SK-N-MC (cell line): Measurements from ENCODE around the gene BMERB1.

Source experiments
- DNase-seq: peaks from one replicate; pipeline ENCODE4 v3.0.0-alpha.2; 2011; ENCODE audit warnings: low read depth, low spot score
- H3K27ac ChIP-seq: fragments of 200-600 bp; sonication (generic); 2 replicates; pipeline ENCODE4 v1.5.1; 2016; ENCODE audit warnings: mixed run types
- H3K36me3 ChIP-seq: fragments of 200-600 bp; sonication (generic); 2 replicates; pipeline ENCODE4 v1.6.1; 2017; ENCODE audit warnings: antibody characterized with exemption, low read length, mixed read lengths; ENCODE audit not compliant: insufficient read depth
- H3K4me3 ChIP-seq: fragments of 200-600 bp; sonication (generic); 2 replicates; pipeline ENCODE4 v1.5.1; 2016
- H3K9ac ChIP-seq: fragments of 200-600 bp; sonication (generic); 2 replicates; pipeline ENCODE4 v1.8.0; 2017; ENCODE audit warnings: mixed run types, mixed read lengths; ENCODE audit not compliant: insufficient read length
- H3K9me3 ChIP-seq: fragments of 200-600 bp; sonication (generic); 2 replicates; pipeline ENCODE4 v1.6.1; 2017; ENCODE audit warnings: low read depth, mild to moderate bottlenecking, antibody characterized with exemption, low read length, moderate library complexity, mixed read lengths
- EZH2 ChIP-seq: fragments of 200-600 bp; sonication (generic); IDR thresholded peaks from one replicate; pipeline ENCODE4 v1.6.1; 2017; ENCODE audit warnings: antibody characterized with exemption
- FOXP2 ChIP-seq: optimal IDR thresholded peaks from 2 replicates; pipeline ENCODE3; 2011; ENCODE audit warnings: mild to moderate bottlenecking, moderate library complexity; ENCODE audit not compliant: insufficient read depth; ENCODE audit errors: extremely low read length, control extremely low read depth
- POLR2AphosphoS5 ChIP-seq: IDR thresholded peaks from 2 replicates; pipeline ENCODE4 v1.6.1; 2012; ENCODE audit warnings: mild to moderate bottlenecking, low read depth, low read length, borderline replicate concordance

Gene BMERB1

GRCh38 chr16:15511759-15512487 is 77.5 kb downstream of the BMERB1 start:
- Histone ChIP-seq H3K36me3 (no peaks in the 10 kb centered on the region), H3K9ac (no peak overlapping the region), H3K27ac (no peak overlapping the region), H3K4me3 (no peak overlapping the region), H3K9me3 (no peaks in the 10 kb centered on the region)
- TF ChIP-seq EZH2 (no peak), POLR2AphosphoS5 (no peak), FOXP2 (no peak)
- DNase-seq = no peak

- Histone ChIP-seq H3K9ac (no peak overlapping the region), H3K9me3 (no peaks in the 10 kb centered on the region), H3K36me3 (no peaks in the 10 kb centered on the region), H3K4me3 (no peak overlapping the region), H3K27ac (no peak overlapping the region)
- DNase-seq = no peak
- TF ChIP-seq POLR2AphosphoS5 (no peak), FOXP2 (no peak), EZH2 (no peak)
Observed at GRCh38 chr16:15513156-15513555, 78.8 kb downstream of the BMERB1 start.

GRCh38 chr16:15515992-15516391 is 81.6 kb downstream of the BMERB1 start:
- DNase-seq = no peak
- Histone ChIP-seq H3K27ac (no peak overlapping the region), H3K4me3 (no peak overlapping the region), H3K9ac (no peak overlapping the region), H3K9me3 (no peaks in the 10 kb centered on the region), H3K36me3 (no peaks in the 10 kb centered on the region)
- TF ChIP-seq POLR2AphosphoS5 (no peak), EZH2 (no peak), FOXP2 (no peak)

- no peak for DNase-seq
- no peak for TF ChIP-seq FOXP2
- no peak overlapping the region for H3K9ac ChIP-seq
- no peaks in the 10 kb centered on the region for H3K36me3 ChIP-seq
- no peak overlapping the region for H3K4me3 ChIP-seq
- no peak overlapping the region for H3K27ac ChIP-seq
- H3K9me3 ChIP-seq = no peaks in the 10 kb centered on the region
Observed at GRCh38 chr16:15516609-15517008, 82.2 kb downstream of the BMERB1 start.

- no peaks in the 10 kb centered on the region for H3K9me3 ChIP-seq
- H3K27ac ChIP-seq = no peak overlapping the region
- no peak for DNase-seq
- H3K9ac ChIP-seq = no peak overlapping the region
- H3K36me3 ChIP-seq = no peaks in the 10 kb centered on the region
- TF ChIP-seq FOXP2 (no peak), EZH2 (no peak), POLR2AphosphoS5 (no peak)
- H3K4me3 ChIP-seq = no peak overlapping the region
Observed at GRCh38 chr16:15517743-15518377, 83.5 kb downstream of the BMERB1 start.

GRCh38 chr16:15518381-15519351 is 84.3 kb downstream of the BMERB1 start:
- Histone ChIP-seq H3K27ac (no peak overlapping the region), H3K36me3 (no peaks in the 10 kb centered on the region), H3K4me3 (no peak overlapping the region), H3K9me3 (no peaks in the 10 kb centered on the region), H3K9ac (no peak overlapping the region)
- no peak for DNase-seq
- TF ChIP-seq FOXP2 = no peak
- TF ChIP-seq EZH2 = no peak
- no peak for TF ChIP-seq POLR2AphosphoS5

- no peak for DNase-seq
- H3K9me3 ChIP-seq = no peaks in the 10 kb centered on the region
- H3K9ac ChIP-seq = no peak overlapping the region
- no peak overlapping the region for H3K27ac ChIP-seq
- H3K36me3 ChIP-seq = no peaks in the 10 kb centered on the region
- no peak overlapping the region for H3K4me3 ChIP-seq
- no peak for TF ChIP-seq POLR2AphosphoS5
- no peak for TF ChIP-seq EZH2
- TF ChIP-seq FOXP2 = no peak
Observed at GRCh38 chr16:15519790-15520189, 85.4 kb downstream of the BMERB1 start.

- Histone ChIP-seq H3K36me3 (no peaks in the 10 kb centered on the region), H3K4me3 (no peak overlapping the region), H3K9me3 (no peaks in the 10 kb centered on the region), H3K9ac (no peak overlapping the region), H3K27ac (no peak overlapping the region)
- no peak for DNase-seq
- TF ChIP-seq POLR2AphosphoS5 (no peak), FOXP2 (no peak), EZH2 (no peak)
Observed at GRCh38 chr16:15521390-15521757, 87.0 kb downstream of the BMERB1 start.
